Measurements from ENCODE around the gene CIART. TPM values are rescaled to one million over a fixed set of nuclear protein-coding genes. Genes with fewer than 3 reads are reported as not detected.
"Not testable (repeated sequence)": the region's sequence is repeated elsewhere in the genome, so short reads cannot be mapped to it uniquely, and the experiment has no call there.

The CIART gene, protein sequence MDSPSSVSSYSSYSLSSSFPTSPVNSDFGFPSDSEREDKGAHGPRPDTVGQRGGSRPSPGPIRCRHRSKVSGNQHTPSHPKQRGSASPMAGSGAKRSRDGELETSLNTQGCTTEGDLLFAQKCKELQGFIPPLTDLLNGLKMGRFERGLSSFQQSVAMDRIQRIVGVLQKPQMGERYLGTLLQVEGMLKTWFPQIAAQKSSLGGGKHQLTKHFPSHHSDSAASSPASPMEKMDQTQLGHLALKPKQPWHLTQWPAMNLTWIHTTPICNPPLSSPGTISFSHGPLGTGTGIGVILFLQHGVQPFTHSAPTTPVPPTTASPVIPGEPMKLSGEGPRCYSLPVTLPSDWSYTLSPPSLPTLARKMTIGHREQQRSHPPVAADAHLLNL
- total RNA-seq (1.8 and 3.6 TPM in 2 replicates), polyA plus RNA-seq (4.4 and 7.1 TPM in 2 replicates)

DNA sequence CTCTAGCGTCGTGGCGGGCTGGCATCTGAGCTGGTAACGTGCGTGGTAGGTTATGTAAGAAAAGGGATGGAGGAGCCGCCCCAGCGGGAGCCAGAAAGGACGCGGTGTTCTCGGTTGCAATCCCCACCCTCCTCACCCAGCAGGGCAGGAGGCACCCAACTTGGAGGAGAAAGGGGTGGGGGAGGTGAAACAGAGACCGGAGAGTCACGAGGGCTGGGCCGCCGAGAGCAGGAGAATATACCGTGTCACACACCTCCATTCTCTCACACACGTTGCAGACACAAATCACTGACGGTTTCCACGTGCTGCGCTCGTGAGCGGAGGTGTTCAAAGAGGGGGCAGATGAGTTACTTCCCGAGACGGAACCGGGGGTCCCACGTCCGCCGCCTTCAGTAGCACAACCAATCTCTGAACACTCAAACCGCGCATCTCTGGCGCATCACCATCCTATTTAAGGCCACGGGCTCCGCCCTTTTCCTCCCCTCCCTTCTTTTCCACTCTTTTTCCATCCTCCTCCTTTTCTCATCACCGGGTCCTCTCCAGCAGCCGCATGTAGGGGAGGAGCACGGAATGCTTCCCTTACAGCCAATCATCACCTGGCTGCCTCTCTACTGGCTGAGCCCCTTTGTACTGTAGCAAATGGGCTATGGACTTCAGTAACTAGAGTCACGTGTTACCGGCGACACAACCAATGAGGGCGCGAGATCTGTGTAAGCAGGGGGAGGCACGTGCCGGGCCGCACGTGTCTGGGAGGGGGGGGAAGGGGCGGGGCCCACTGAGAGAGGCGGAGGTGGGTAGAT lies at the start of gene CIART:
CIART (plus strand) TSS at position 797 of the 800 bp plus-strand sequence. CDS start 714 bp downstream, outside the sequence.
- peak within 1 kb of the TSS; percentile 87 for H3K27ac ChIP-seq
- no peaks in the 10 kb centered on the region for H3K79me2 ChIP-seq
- H3K4me1 ChIP-seq (ENCODE audit: insufficient read depth) = no peaks in the 10 kb centered on the region
- TF ChIP-seq, protein P1, sequence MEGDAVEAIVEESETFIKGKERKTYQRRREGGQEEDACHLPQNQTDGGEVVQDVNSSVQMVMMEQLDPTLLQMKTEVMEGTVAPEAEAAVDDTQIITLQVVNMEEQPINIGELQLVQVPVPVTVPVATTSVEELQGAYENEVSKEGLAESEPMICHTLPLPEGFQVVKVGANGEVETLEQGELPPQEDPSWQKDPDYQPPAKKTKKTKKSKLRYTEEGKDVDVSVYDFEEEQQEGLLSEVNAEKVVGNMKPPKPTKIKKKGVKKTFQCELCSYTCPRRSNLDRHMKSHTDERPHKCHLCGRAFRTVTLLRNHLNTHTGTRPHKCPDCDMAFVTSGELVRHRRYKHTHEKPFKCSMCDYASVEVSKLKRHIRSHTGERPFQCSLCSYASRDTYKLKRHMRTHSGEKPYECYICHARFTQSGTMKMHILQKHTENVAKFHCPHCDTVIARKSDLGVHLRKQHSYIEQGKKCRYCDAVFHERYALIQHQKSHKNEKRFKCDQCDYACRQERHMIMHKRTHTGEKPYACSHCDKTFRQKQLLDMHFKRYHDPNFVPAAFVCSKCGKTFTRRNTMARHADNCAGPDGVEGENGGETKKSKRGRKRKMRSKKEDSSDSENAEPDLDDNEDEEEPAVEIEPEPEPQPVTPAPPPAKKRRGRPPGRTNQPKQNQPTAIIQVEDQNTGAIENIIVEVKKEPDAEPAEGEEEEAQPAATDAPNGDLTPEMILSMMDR (IDR thresholded peaks at IDR 0.05; ENCODE audit: poor library complexity) = no peak
- TF ChIP-seq EZH2 (IDR thresholded peaks at IDR 0.05; ENCODE audit: borderline replicate concordance) (no peak), EZH2phosphoT487 (IDR thresholded peaks at IDR 0.05; ENCODE audit: low read depth, severe bottlenecking, unreplicated experiment) (no peak)
- H3K27me3 ChIP-seq = no peaks in the 10 kb centered on the region
- H3K9me2 ChIP-seq (replicated peaks; ENCODE audit: insufficient read depth) = no peaks in the 10 kb centered on the region
- peak; percentile 96 for DNase-seq (ENCODE audit: low spot score)
- H2AFZ ChIP-seq = peak within 1 kb of the TSS; percentile 75
- peak within 1 kb of the TSS; percentile 34 for H3K4me3 ChIP-seq
- H4K20me1 ChIP-seq (ENCODE audit: insufficient read depth, poor library complexity, severe bottlenecking) = no peaks in the 10 kb centered on the region
- H3K9me3 ChIP-seq (ENCODE audit: low read depth) = no peaks in the 10 kb centered on the region
- H3K36me3 ChIP-seq (replicated peaks; ENCODE audit: insufficient read depth, low read depth) = no peaks in the 10 kb centered on the region
- H3K4me2 ChIP-seq = peak within 1 kb of the TSS; percentile 84
- WGBS (ENCODE audit: low lambda C conversion rate, missing lambda C conversion rate) = 9% methylated on average over 40 of the region's 46 CpGs

DNA sequence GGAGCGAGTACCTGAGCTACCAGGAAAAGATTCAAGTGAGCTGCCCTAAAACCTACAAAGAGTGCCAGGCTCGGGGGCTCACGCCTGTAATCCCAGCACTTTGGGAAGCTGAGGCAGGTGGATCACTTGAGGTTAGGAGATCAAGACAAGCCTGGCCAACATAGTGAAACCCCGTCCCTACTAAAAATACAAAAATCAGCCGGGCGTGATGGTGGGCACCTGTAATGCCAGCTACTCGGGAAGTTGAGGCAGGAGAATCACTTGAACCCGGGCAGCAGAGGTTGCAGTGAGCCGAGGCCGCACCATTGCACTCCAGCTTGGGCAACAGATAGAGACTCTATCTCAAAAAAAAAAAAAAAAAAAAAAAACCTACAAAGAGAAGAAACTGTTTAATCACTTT lies 49.4 kb upstream of the CIART start:
- H4K20me1 ChIP-seq (ENCODE audit: insufficient read depth, poor library complexity, severe bottlenecking); H3K27ac ChIP-seq; H3K9me3 ChIP-seq (ENCODE audit: low read depth); H3K9me2 ChIP-seq (replicated peaks; ENCODE audit: insufficient read depth); H2AFZ ChIP-seq; H3K36me3 ChIP-seq (replicated peaks; ENCODE audit: insufficient read depth, low read depth); H3K4me3 ChIP-seq; H3K27me3 ChIP-seq; H3K4me1 ChIP-seq (ENCODE audit: insufficient read depth); DNase-seq (ENCODE audit: low spot score): not testable (repeated sequence)
- H3K79me2 ChIP-seq = peaks cover 47% of the 10 kb centered on the region
- WGBS (ENCODE audit: low lambda C conversion rate, missing lambda C conversion rate) = 90% methylated on average over 10 of the region's 10 CpGs
- H3K4me2 ChIP-seq = peak overlapping the region; percentile 86

GRCh38 chr1:150233359-150234308 lies 48.7 kb upstream of the CIART start:
- Histone ChIP-seq H3K4me1 (ENCODE audit: insufficient read depth) (peaks cover 8% of the 10 kb centered on the region), H3K36me3 (replicated peaks; ENCODE audit: insufficient read depth, low read depth) (no peaks in the 10 kb centered on the region), H3K4me2 (peak overlapping the region; percentile 86), H3K27me3 (no peaks in the 10 kb centered on the region), H3K27ac (peak overlapping the region; percentile 92), H4K20me1 (ENCODE audit: insufficient read depth, poor library complexity, severe bottlenecking) (no peaks in the 10 kb centered on the region), H3K9me2 (replicated peaks; ENCODE audit: insufficient read depth) (no peaks in the 10 kb centered on the region), H2AFZ (peak overlapping the region; percentile 34), H3K4me3 (peak overlapping the region; percentile 30), H3K9me3 (ENCODE audit: low read depth) (no peaks in the 10 kb centered on the region), H3K79me2 (peaks cover 47% of the 10 kb centered on the region)
- 19% methylated on average over 15 of the region's 15 CpGs for WGBS (ENCODE audit: low lambda C conversion rate, missing lambda C conversion rate)
- TF ChIP-seq EZH2 (IDR thresholded peaks at IDR 0.05; ENCODE audit: borderline replicate concordance) (no peak), EZH2phosphoT487 (IDR thresholded peaks at IDR 0.05; ENCODE audit: low read depth, severe bottlenecking, unreplicated experiment) (no peak)
- TF ChIP-seq, protein P1 (IDR thresholded peaks at IDR 0.05; ENCODE audit: poor library complexity) = no peak
- peak; percentile 13 for DNase-seq (ENCODE audit: low spot score)

All from hepatocyte (in vitro differentiated cells).